Measurements from ENCODE around the gene IGSF23. TPM values are rescaled to one million over a fixed set of nuclear protein-coding genes. Genes with fewer than 3 reads are reported as not detected.
A peak's percentile ranks its signal among the peaks of the same experiment; 100 is the strongest.

Gene IGSF23
- total RNA-seq, 6 experiments from 2014 or later = 4.4 to 15.2 (median 9.0) TPM

DNA sequence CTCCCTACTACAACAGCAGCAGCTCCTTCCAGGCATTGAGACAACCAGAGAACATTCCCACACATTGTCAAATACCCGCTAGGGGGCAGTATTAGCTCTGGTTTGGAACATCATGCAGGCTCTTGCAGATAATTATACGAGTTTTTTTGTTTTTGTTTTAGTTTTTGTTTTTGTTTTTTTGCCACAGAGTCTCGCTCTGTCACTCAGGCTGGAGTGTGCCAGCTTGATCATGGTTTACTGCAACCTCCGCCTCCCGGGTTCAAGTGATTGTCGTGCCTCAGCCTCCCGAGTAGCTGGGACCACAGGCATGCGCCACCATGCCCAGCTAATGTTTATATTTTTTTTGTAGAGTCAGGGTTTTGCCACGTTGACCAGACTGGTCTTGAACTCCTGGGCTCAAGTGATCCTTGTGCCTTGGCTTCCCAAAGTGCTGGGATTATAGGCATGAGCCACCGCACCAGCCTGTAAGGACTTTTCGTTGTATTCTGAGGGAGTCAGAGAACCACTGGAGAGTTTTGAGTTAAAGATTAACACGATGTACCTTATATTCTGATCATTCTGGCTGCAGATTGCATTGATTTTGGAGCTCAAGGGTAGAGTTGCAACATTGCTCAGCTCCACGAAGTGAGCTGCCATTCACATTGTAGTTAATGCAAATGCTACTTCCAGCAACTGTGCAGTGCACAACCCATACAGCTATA lies 42.2 kb upstream of the IGSF23 start:
- TF ChIP-seq POLR2A (IDR thresholded peaks at IDR 0.05) = no peak
- TF ChIP-seq, protein P1, sequence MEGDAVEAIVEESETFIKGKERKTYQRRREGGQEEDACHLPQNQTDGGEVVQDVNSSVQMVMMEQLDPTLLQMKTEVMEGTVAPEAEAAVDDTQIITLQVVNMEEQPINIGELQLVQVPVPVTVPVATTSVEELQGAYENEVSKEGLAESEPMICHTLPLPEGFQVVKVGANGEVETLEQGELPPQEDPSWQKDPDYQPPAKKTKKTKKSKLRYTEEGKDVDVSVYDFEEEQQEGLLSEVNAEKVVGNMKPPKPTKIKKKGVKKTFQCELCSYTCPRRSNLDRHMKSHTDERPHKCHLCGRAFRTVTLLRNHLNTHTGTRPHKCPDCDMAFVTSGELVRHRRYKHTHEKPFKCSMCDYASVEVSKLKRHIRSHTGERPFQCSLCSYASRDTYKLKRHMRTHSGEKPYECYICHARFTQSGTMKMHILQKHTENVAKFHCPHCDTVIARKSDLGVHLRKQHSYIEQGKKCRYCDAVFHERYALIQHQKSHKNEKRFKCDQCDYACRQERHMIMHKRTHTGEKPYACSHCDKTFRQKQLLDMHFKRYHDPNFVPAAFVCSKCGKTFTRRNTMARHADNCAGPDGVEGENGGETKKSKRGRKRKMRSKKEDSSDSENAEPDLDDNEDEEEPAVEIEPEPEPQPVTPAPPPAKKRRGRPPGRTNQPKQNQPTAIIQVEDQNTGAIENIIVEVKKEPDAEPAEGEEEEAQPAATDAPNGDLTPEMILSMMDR (IDR thresholded peaks at IDR 0.05) = peak; percentile 75 to 88 (median 82)

DNA sequence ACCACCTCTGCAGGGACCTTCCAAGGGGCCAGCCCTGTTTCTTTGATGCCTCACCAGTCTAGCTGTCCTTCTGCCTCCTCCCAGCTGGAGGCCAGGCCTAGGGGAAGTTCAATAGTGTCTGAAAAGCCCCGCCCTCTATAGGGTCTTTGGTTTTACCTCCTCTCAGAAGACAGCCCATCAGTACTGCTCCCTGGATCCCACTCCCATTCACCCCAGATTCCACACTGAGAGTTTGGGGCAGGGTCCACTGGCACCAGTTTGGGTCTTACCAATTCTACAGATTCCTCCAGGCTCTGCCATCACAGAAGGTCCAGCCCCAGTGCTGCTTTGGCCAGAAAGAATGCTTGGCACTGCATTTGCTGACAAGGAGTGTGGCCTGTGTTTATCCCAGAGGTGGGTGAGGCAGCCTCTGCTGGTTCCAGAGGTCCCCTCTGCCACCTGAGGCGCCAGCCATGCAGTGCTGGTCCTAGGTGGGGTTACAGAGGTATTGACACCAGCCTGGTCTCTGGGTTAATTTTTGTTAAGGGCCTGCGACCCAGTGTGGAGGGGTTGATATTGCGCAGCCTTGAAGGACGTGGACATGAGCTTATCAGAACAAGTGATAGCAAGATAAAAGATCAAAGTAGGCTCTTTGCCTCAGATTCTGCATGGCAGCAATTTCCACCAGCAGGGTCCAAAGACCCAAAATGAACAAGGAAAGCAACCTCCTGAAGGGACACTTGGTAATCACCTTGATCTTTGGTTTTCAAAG lies 41.4 kb upstream of the IGSF23 start:
- Histone ChIP-seq H3K27me3 (no peaks in the 10 kb centered on the region), H3K4me3 (no peak overlapping the region), H3K27ac (peak overlapping the region in 1 of 3 donors; percentile 22), H3K4me1 (peaks cover 0 to 13% (median 6%) of the 10 kb centered on the region in 4 donors), H3K9me3 (no peaks in the 10 kb centered on the region), H3K36me3 (no peaks in the 10 kb centered on the region)
- no peak for TF ChIP-seq POLR2A (IDR thresholded peaks at IDR 0.05)
- TF ChIP-seq, protein P1 (IDR thresholded peaks at IDR 0.05) = no peak
- intact Hi-C loops (cut with DNase I) = loop anchor here in 1 of 2 donors (10.0 kb wide), 1 partner anchor 193 kb away; no protein-coding TSS in a partner anchor
- ATAC-seq (peak; percentile 5 to 49 (median 24)), DNase-seq (peak in 1 of 3 donors; percentile 51)
- 50% methylated on average over 4 of the region's 5 CpGs for WGBS (ENCODE audit: insufficient coverage, low coverage, low lambda C conversion rate, missing lambda C conversion rate)

More for the DNA sequence above, 42.2 kb upstream of the IGSF23 start:
- DNase-seq = peak in 1 of 3 donors; percentile 75
- WGBS (ENCODE audit: insufficient coverage, low coverage, low lambda C conversion rate, missing lambda C conversion rate) = 19% methylated on average over 13 of the region's 13 CpGs
- intact Hi-C loops (cut with DNase I) = loop anchor here in 1 of 2 donors (10.0 kb wide), 1 partner anchor 194 kb away; no protein-coding TSS in a partner anchor
- Histone ChIP-seq H3K4me3 (peak overlapping the region; percentile 18 to 49 (median 42)), H3K4me1 (peaks cover 0 to 13% (median 6%) of the 10 kb centered on the region in 4 donors), H3K27ac (peak overlapping the region in 2 of 3 donors; percentile 34 to 59), H3K27me3 (no peaks in the 10 kb centered on the region), H3K9me3 (no peaks in the 10 kb centered on the region), H3K36me3 (no peaks in the 10 kb centered on the region)
- peak; percentile 82 to 88 (median 87) for ATAC-seq

DNA sequence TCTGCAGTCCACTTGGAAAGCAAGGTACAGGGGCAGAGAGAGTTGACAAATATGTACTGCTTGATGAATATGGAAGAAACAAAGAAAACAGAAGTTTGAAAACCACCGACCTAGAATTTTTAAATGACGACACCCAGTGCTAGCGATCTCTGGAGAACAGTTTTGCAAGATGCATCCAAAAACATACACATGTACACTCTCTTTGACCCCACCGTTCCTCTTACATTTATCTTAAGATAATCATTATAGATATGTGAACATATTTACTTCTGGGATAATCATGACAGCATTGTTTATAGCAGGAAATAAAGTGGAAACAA lies 40.8 kb upstream of the IGSF23 start:
- Histone ChIP-seq H3K27ac (no peak overlapping the region), H3K9me3 (no peaks in the 10 kb centered on the region), H3K36me3 (no peaks in the 10 kb centered on the region), H3K4me3 (no peak overlapping the region), H3K4me1 (peaks cover 0 to 13% (median 6%) of the 10 kb centered on the region in 4 donors), H3K27me3 (no peaks in the 10 kb centered on the region)
- 36% methylated on average over 4 of the region's 4 CpGs for WGBS (ENCODE audit: insufficient coverage, low coverage, low lambda C conversion rate, missing lambda C conversion rate)
- TF ChIP-seq, protein P1 (IDR thresholded peaks at IDR 0.05) = no peak
- TF ChIP-seq POLR2A (IDR thresholded peaks at IDR 0.05) = no peak
- no peak for ATAC-seq
- DNase-seq = no peak
- intact Hi-C loops (cut with DNase I) = loop anchor here in 1 of 2 donors (10.0 kb wide), 1 partner anchor 192 kb away; no protein-coding TSS in a partner anchor

DNA sequence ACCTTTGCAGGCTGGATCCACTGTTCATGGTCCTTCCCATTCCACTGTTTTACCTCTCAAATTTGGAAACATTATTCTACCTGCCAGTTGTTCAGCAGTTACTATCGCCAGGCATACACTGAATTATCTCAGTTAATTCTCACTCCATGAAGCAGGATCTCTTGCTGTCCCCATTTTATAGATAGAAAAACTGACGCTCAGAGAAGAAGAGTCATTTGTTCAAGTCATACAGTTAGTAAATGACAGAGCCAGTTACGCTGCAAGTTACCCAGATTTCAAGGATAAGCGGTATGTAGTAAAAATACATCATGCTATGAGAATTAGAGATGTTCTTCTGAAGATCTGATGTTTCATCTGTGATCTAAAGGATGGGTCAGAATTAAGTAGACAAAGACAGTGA lies 40.2 kb upstream of the IGSF23 start:
- intact Hi-C loops (cut with DNase I) = loop anchor here in 1 of 2 donors (10.0 kb wide), 1 partner anchor 192 kb away; no protein-coding TSS in a partner anchor
- WGBS (ENCODE audit: insufficient coverage, low coverage, low lambda C conversion rate, missing lambda C conversion rate) = 87% methylated on average over 4 of the region's 4 CpGs

More for the DNA sequence above, 40.2 kb upstream of the IGSF23 start:
- H3K4me3 ChIP-seq = no peak overlapping the region
- ATAC-seq (no peak), DNase-seq (no peak)
- H3K4me1 ChIP-seq = peaks cover 0 to 13% (median 6%) of the 10 kb centered on the region in 4 donors
- no peak for TF ChIP-seq POLR2A (IDR thresholded peaks at IDR 0.05)
- TF ChIP-seq, protein P1 (IDR thresholded peaks at IDR 0.05) = no peak
- no peak overlapping the region for H3K27ac ChIP-seq
- H3K36me3 ChIP-seq = no peaks in the 10 kb centered on the region
- no peaks in the 10 kb centered on the region for H3K9me3 ChIP-seq
- H3K27me3 ChIP-seq = no peaks in the 10 kb centered on the region
